GM18507 (cell line): ENCODE data around the gene DLL1.
"Not testable (repeated sequence)": the region's sequence is repeated elsewhere in the genome, so short reads cannot be mapped to it uniquely, and the experiment has no call there.

Experiments used
- DNase-seq: peaks from one replicate; pipeline ENCODE4 v3.0.0; 2011; ENCODE audit warnings: low read depth; ENCODE audit not compliant: insufficient read length; ENCODE audit errors: extremely low spot score
- FAIRE-seq: peaks from 2 replicates; lab custom pipeline; 2011; peaks lifted over from hg19 to GRCh38; lab: Jason Lieb, UNC

Gene DLL1

GRCh38 chr6:170269846-170270541, 20.9 kb downstream of the DLL1 start:
- no peak for FAIRE-seq
- no peak for DNase-seq

DNA sequence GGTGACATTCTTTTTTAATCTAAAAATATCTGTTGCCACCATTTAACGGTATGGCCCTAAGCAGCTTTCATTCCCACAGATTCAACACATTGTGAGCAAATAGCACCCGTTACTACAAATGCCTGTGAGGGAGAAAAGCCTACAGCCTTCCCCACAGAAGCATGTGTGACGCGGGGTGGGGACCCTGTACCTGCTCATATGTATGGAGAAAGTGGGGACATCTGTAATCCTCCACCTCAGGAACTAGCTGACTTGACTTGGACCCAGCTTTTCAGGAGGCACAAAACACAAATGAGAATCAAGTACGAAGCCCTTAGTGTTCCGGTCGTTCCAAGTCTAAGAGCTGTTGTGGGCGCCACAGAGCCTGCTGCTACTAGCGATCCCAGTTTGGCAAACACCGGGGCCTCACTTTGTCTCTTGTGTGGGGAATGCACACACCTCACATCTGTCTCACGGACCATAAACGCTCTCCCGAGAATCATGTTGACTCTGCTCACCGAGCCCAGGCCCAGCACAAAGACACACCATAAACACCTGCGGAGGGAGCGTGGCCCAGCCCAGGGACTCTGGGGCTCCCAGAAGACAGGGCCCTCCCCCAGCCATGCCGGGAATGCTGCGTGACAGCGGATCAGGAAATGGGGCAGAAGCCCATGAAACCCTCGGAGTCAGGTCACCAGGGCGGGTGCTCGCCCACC, 21.6 kb downstream of the DLL1 start:
- FAIRE-seq (no peak), DNase-seq (no peak)

GRCh38 chr6:170268216-170269129, 22.4 kb downstream of the DLL1 start:
- DNase-seq (no peak), FAIRE-seq (no peak)

DNA sequence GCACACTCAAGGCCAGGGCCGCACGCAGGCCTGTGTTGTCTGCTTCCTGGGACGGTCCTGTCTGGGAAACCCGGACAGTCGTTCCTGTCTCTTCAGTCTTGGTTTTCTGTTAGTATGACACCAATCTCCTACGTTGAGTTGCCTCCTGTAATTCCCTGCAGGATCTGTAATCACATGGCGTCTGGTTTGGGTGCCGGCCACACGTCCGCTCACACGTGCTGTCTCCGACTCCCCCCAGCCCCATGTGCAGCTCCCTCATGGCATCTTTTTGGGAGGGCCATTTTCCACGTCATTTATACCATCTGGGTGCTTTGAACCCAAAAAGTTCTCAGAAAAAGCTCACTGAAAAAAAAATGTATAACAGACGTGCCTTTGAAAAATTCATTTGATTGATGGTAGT, 23.2 kb downstream of the DLL1 start:
- DNase-seq = no peak
- no peak for FAIRE-seq

DNA sequence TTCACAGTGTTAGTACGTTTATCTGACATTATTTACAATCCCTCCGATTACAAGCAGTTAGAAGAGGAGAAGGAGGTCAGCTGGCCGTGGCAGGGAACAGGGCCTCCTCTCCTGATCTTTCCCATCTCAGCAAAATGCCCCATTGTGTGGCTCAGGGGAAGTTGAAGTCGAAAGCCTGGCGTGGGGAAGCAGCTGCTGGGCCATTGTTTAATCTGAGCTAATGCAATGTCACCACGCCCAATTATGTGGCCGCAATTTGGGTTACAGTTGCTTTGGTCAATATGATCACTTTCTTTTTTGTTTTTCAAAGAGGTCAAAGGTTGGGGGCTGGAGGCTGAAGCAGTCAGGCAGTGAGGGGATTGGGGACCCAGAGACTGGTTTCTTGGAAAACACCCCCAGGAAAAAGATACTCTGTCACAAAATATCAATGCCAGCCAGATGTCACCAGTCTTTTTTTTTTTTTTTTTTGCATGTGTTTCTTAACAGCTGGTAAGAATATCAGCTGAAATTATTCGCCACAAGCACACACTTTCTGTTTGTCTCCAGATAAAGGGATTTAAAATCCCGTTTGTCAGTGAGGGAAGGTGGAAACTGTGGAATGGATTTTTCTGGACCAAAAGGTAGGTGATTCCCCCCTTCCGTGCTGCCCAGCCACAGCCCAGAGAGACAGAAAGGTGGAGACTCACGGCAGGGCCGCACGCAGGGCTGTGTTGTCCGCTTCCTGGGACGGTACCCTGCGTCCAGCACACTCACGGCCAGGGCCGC, 24.6 kb downstream of the DLL1 start:
- DNase-seq = no peak
- no peak for FAIRE-seq

- no peak for DNase-seq
- no peak for FAIRE-seq
These were observed 25.2 kb downstream of the DLL1 start for GRCh38 chr6:170265655-170266054.

- FAIRE-seq, DNase-seq: not testable (repeated sequence)
These were observed 26.2 kb downstream of the DLL1 start for GRCh38 chr6:170264644-170265043.

GRCh38 chr6:170264086-170264485, 26.8 kb downstream of the DLL1 start:
- no peak for FAIRE-seq
- DNase-seq = no peak

DNA sequence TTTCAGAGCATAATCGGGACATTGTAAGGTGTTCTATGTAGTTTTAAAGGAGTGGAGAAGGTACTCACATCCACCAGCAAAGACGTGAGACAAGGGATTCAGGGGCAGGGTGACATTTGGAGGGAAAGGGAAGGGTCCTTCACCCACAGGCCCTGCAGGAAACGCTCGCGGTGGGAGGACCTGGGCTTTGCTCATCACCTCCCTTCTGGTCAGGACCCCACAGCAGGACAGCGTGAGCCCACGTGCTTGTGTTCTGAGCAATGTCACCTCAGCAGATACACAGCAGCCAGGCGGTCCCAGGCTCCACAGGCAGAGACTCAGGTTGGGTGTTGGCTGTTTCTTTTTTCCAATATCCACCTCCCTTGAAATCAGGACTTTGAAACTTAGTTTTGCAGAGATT, 27.5 kb downstream of the DLL1 start:
- DNase-seq (no peak), FAIRE-seq (no peak)

DNA sequence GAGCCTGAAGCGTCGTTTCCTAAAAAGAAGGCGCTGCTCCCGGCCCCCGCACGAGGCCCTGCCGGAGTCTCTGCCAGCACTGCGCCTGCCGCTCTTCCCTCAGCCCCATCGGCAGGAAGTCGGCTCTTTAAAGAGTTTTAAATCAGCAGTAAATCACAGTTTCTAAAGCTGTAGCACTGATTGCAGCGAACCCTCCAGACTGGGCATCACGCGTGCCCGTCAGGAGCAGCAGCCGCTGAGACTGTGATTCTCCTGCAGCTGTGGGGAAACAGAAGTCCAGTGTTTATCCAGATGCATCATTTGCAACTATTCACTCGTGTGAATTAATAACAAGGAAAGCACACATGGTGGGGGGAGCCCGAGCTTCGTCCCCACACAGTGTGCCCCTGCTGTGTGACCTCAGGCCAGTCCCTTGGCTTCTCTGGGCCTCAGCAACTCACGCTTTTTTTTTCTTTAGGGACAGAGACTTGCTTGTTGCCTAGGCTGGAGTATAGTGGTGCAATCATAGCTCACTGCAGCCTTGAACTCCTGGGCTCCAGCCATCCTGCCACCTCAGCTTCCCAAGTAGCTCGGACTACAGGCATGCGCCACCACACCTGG, 28.3 kb downstream of the DLL1 start:
- DNase-seq = no peak

DNA sequence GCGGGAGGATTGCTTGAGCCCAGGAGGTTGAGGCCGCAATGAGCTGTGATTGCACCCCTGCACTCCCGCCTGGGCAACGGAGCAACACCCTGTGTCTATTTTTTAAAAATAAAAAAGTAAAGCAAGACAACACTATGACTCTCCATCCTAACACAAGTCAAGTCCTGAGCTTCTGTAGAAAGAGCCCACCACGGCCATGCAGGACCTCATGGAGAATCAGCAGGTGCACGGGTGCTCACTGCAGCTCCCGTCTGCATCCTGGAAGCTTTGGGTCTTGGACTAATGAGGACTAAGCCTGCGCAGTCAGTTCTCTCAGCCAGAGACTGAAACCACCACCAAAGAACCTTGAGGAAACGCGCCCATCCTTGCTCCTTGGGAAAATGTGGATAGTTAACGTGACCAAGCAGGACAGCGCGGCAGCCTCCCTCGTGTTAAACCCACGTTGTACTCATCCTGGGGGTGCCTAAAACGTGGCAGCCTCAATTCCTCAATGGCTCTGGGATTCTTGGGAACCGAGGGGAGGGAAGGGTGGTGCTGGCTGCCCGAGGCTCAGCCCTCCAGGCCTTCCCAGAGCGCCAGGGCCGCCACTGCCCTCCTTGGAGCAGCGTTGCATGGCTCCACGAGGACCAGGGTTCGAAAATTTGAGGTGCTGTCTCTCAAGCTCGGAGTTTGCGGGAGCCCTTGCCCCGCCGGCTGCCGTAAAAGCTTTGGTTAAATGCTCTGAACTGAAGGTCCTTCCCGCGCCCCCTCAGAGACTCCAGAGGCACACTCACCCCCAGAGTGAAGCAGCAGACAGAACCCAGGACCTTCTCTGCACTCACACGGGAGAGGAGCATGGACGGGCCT, 29.0 kb downstream of the DLL1 start:
- DNase-seq = no peak
- FAIRE-seq = no peak

More for the DNA sequence above, 28.3 kb downstream of the DLL1 start:
- no peak for FAIRE-seq

GRCh38 chr6:170260686-170261085, 30.2 kb downstream of the DLL1 start:
- no peak for DNase-seq

GRCh38 chr6:170259278-170259677, 31.6 kb downstream of the DLL1 start:
- FAIRE-seq (no peak), DNase-seq (no peak)

More at GRCh38 chr6:170260686-170261085, 30.2 kb downstream of the DLL1 start:
- FAIRE-seq = no peak

DNA sequence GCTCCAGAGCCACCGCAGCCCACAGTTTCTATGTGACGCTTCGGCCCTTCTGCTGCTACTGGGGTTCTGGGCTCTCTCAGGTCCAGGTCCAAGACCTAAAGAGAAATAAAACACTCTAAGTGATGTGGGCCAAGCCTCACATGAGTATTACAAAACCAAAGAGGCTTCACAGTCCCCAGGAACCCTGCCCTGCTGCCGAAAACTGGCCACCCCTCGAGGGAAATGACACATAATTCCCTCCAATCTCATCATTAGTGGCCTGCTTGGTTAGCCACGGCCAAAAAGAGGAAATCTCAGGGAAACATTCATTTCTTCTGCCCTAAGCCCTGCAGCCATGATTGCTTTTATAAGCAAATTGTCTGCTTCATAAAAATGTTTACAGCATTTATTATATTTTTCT, 32.5 kb downstream of the DLL1 start:
- FAIRE-seq (no peak), DNase-seq (no peak)

- FAIRE-seq (no peak), DNase-seq (no peak)
These were observed 33.5 kb downstream of the DLL1 start for GRCh38 chr6:170257376-170257775.

DNA sequence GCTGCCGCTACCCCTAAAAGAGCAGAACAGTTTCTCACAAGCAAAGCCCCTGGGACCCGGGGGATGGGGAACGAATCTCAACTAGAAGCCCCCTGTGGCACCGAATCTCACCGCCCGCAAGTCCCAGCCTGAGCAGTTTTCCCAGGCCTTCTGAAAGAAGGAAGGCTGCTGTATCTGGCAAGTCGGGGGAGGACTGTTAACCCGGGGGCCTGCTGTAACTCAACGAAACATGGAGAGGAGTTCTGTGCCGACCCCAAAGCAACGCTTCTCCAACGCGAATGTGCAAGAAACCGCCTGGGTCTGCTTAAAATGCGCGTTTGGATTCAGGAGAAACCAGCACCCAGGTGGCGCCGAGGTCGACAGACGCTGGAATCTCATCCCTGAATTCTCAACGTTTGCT, 34.2 kb downstream of the DLL1 start:
- FAIRE-seq (no peak), DNase-seq (no peak)

- no peak for DNase-seq
These were observed 35.3 kb downstream of the DLL1 start for GRCh38 chr6:170255426-170256125.

More at GRCh38 chr6:170255426-170256125, 35.3 kb downstream of the DLL1 start:
- no peak for FAIRE-seq
